Left hindlimb (tissue), 1 donor: ENCODE data around the gene N4BP3.
A peak's percentile ranks its signal among the peaks of the same experiment; 100 is the strongest.

Experiments
- DNase-seq: peaks from one replicate; pipeline ENCODE4 v3.0.0-alpha.2; 2018

The N4BP3 gene

GRCh38 chr5:178152491-178153444, 39.4 kb downstream of the N4BP3 start:
- DNase-seq, result no peak

GRCh38 chr5:178153530-178154340, 40.4 kb downstream of the N4BP3 start, which contains the start of gene NHP2:
TSS of gene NHP2 (minus strand) at chr5:178153885. CDS start at chr5:178153817, 68 bp downstream.
- peak; percentile 98 for DNase-seq

- DNase-seq, result no peak
Measured at GRCh38 chr5:178155065-178155464, 41.7 kb downstream of the N4BP3 start.

DNA sequence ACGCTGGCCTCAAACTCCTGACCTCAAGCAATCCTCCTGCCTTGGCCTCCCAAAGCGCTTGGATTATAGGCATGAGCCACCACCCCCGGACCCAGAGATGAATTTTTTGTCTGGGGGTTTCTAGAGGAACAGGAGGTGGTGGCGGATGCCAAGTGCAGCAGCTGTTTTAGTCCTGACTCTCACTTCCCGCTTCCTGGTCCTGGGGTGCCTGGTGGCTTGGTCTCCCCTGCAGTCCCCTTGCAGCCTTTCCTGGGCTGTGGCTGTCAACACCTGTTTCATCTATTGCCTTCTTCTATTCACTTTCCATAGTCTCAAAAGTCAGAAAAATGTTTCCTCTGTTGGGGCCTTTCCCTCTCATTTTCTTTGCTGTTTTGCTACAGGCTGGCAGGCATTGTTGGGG, 46.8 kb downstream of the N4BP3 start:
- DNase-seq, result no peak

- DNase-seq, result no peak
Measured at GRCh38 chr5:178162481-178162880, 49.1 kb downstream of the N4BP3 start.

DNA sequence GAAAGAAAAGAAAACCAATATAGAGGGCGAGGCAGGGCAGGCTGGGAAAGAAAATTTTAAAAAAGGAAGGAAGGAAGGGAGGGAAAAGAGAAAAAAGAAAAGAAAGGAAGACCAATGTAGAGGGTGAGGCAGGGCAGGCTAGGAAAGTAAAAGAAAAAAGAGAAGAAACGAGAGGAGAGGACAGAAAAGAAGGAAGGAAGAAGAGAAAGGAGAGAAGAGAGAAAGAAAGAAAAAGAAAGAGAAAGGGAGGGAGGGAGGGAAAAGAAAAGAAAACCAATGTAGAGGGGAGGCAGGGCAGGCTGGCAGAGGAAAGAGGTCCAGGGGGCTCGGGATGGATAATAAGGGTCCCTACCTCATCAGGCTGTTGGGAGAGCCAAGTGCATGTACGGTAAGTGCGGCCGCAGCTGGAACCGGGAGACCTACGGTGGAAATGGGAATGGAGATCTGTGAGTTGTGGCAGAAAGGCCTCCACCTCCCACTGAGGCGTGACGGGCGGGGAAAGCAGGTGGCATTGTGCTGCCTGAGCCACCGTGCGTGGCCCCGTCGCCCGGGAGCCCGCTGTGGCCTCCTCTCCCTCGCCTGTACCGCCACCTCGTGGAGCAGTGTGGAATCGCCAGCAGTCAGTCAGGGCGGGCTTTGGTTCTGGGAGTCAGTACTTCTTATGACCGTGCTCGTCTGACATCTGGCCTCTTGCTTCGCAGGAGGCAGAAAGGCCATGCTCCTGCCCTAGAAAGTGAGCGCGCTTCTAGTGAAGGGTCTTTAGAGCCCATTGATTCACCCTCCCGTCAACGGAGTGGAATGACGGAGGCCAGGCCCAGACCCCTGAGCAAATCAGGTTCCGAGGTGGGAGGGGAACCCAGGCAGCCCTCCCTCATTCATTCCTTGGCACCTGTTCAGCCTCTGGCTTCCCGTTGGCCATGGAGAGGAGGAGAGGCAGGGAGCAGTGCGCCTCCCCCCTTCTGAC, 50.7 kb downstream of the N4BP3 start:
- peak; percentile 77 for DNase-seq

- no peak for DNase-seq
Measured at GRCh38 chr5:178165581-178165980, 52.2 kb downstream of the N4BP3 start.

GRCh38 chr5:178170455-178170854, 57.1 kb downstream of the N4BP3 start:
- DNase-seq, result no peak

- DNase-seq, result no peak
Measured at GRCh38 chr5:178174456-178174855, 61.1 kb downstream of the N4BP3 start.
